Left forelimb (tissue), 1 donor: Measurements from ENCODE around the gene JAG1.
"Not testable (repeated sequence)": the region's sequence is repeated elsewhere in the genome, so short reads cannot be mapped to it uniquely, and the experiment has no call there.

Source experiments
- DNase-seq: peaks from one replicate; pipeline ENCODE4 v3.0.0-alpha.2; 2018; ENCODE audit warnings: low spot score

JAG1 gene

GRCh38 chr20:10637031-10637559, 36.7 kb downstream of the JAG1 start:
- DNase-seq = peak; percentile 62

- peak; percentile 68 for DNase-seq
These were observed 37.4 kb downstream of the JAG1 start for GRCh38 chr20:10636326-10636818.

- peak; percentile 40 for DNase-seq
These were observed 38.2 kb downstream of the JAG1 start for GRCh38 chr20:10635476-10636208.

- DNase-seq = peak; percentile 37
These were observed 39.0 kb downstream of the JAG1 start for GRCh38 chr20:10634683-10635411.

- peak; percentile 30 for DNase-seq
These were observed 39.6 kb downstream of the JAG1 start for GRCh38 chr20:10634211-10634610.

- DNase-seq = peak; percentile 60
These were observed 40.1 kb downstream of the JAG1 start for GRCh38 chr20:10633718-10634117.

- DNase-seq = peak; percentile 56
These were observed 40.9 kb downstream of the JAG1 start for GRCh38 chr20:10632721-10633509.

GRCh38 chr20:10631126-10631525, 42.7 kb downstream of the JAG1 start:
- peak; percentile 23 for DNase-seq

GRCh38 chr20:10629946-10630650, 43.7 kb downstream of the JAG1 start:
- DNase-seq = peak; percentile 57

- DNase-seq = no peak
These were observed 46.9 kb downstream of the JAG1 start for GRCh38 chr20:10626896-10627295.

GRCh38 chr20:10625641-10626040, 48.2 kb downstream of the JAG1 start:
- DNase-seq = no peak

GRCh38 chr20:10622657-10623418, 51.0 kb downstream of the JAG1 start:
- no peak for DNase-seq

GRCh38 chr20:10621149-10621548, 52.6 kb downstream of the JAG1 start:
- no peak for DNase-seq

GRCh38 chr20:10619427-10619826, 54.4 kb downstream of the JAG1 start:
- DNase-seq = no peak

- no peak for DNase-seq
These were observed 55.1 kb downstream of the JAG1 start for GRCh38 chr20:10618611-10619245.

GRCh38 chr20:10617549-10618133, 56.2 kb downstream of the JAG1 start:
- not testable (repeated sequence) for DNase-seq

- DNase-seq = no peak
These were observed 57.6 kb downstream of the JAG1 start for GRCh38 chr20:10616212-10616611.

GRCh38 chr20:10613911-10614310, 59.9 kb downstream of the JAG1 start:
- DNase-seq = no peak

- DNase-seq = not testable (repeated sequence)
These were observed 60.4 kb downstream of the JAG1 start for GRCh38 chr20:10613426-10613825.

GRCh38 chr20:10611357-10611756, 62.4 kb downstream of the JAG1 start:
- DNase-seq = no peak
